Measurements from ENCODE around the gene C5orf52. TPM values are rescaled to one million over a fixed set of nuclear protein-coding genes. Genes with fewer than 3 reads are reported as not detected.
A peak's percentile ranks its signal among the peaks of the same experiment; 100 is the strongest.
"Not testable (repeated sequence)": the region's sequence is repeated elsewhere in the genome, so short reads cannot be mapped to it uniquely, and the experiment has no call there.

The C5orf52 gene
- total RNA-seq, 1 donor from 2014 or later: not detected

- H3K27ac Mint-ChIP-seq (ENCODE audit: unreplicated experiment): no peak overlapping the region
- no peaks in the 10 kb centered on the region for H3K36me3 Mint-ChIP-seq (ENCODE audit: low read depth, unreplicated experiment)
- no peaks in the 10 kb centered on the region for H3K27me3 Mint-ChIP-seq (ENCODE audit: unreplicated experiment)
- H3K9me3 Mint-ChIP-seq (ENCODE audit: unreplicated experiment): no peaks in the 10 kb centered on the region
- no peak for DNase-seq (ENCODE audit: low spot score)
- TF ChIP-seq CTCF (IDR thresholded peaks at IDR 0.05; ENCODE audit: unreplicated experiment): no peak
- H3K4me3 Mint-ChIP-seq (ENCODE audit: unreplicated experiment): no peak overlapping the region
- H3K4me1 Mint-ChIP-seq (ENCODE audit: unreplicated experiment): peaks cover 3% of the 10 kb centered on the region
Observed at GRCh38 chr5:157714596-157714864, 43.2 kb downstream of the C5orf52 start.

GRCh38 chr5:157718519-157718918, 47.2 kb downstream of the C5orf52 start:
- Mint-ChIP-seq H3K27ac (ENCODE audit: unreplicated experiment) (no peak overlapping the region), H3K36me3 (ENCODE audit: low read depth, unreplicated experiment) (no peaks in the 10 kb centered on the region), H3K27me3 (ENCODE audit: unreplicated experiment) (peaks cover 3% of the 10 kb centered on the region), H3K4me3 (ENCODE audit: unreplicated experiment) (no peak overlapping the region), H3K4me1 (ENCODE audit: unreplicated experiment) (peaks cover 3% of the 10 kb centered on the region), H3K9me3 (ENCODE audit: unreplicated experiment) (no peaks in the 10 kb centered on the region)
- DNase-seq (ENCODE audit: low spot score): peak; percentile 7
- TF ChIP-seq CTCF (IDR thresholded peaks at IDR 0.05; ENCODE audit: unreplicated experiment): peak; percentile 57

- no peak for TF ChIP-seq CTCF (IDR thresholded peaks at IDR 0.05; ENCODE audit: unreplicated experiment)
- Mint-ChIP-seq H3K36me3 (ENCODE audit: low read depth, unreplicated experiment) (no peaks in the 10 kb centered on the region), H3K9me3 (ENCODE audit: unreplicated experiment) (no peaks in the 10 kb centered on the region)
Observed at GRCh38 chr5:157719245-157719644, 47.9 kb downstream of the C5orf52 start.

GRCh38 chr5:157721159-157721558, 49.8 kb downstream of the C5orf52 start:
- Mint-ChIP-seq H3K4me1 (ENCODE audit: unreplicated experiment) (peaks cover 3% of the 10 kb centered on the region), H3K27me3 (ENCODE audit: unreplicated experiment) (peaks cover 3% of the 10 kb centered on the region), H3K4me3 (ENCODE audit: unreplicated experiment) (no peak overlapping the region), H3K27ac (ENCODE audit: unreplicated experiment) (no peak overlapping the region), H3K9me3 (ENCODE audit: unreplicated experiment) (no peaks in the 10 kb centered on the region), H3K36me3 (ENCODE audit: low read depth, unreplicated experiment) (no peaks in the 10 kb centered on the region)
- no peak for TF ChIP-seq CTCF (IDR thresholded peaks at IDR 0.05; ENCODE audit: unreplicated experiment)
- DNase-seq (ENCODE audit: low spot score): no peak

More at GRCh38 chr5:157719245-157719644, 47.9 kb downstream of the C5orf52 start:
- no peak overlapping the region for H3K27ac Mint-ChIP-seq (ENCODE audit: unreplicated experiment)
- DNase-seq (ENCODE audit: low spot score): no peak
- no peak overlapping the region for H3K4me3 Mint-ChIP-seq (ENCODE audit: unreplicated experiment)
- H3K27me3 Mint-ChIP-seq (ENCODE audit: unreplicated experiment): peaks cover 3% of the 10 kb centered on the region
- H3K4me1 Mint-ChIP-seq (ENCODE audit: unreplicated experiment): peaks cover 3% of the 10 kb centered on the region

- not testable (repeated sequence) for H3K27me3 Mint-ChIP-seq (ENCODE audit: unreplicated experiment); DNase-seq (ENCODE audit: low spot score); H3K4me1 Mint-ChIP-seq (ENCODE audit: unreplicated experiment); H3K4me3 Mint-ChIP-seq (ENCODE audit: unreplicated experiment); H3K27ac Mint-ChIP-seq (ENCODE audit: unreplicated experiment); H3K36me3 Mint-ChIP-seq (ENCODE audit: low read depth, unreplicated experiment); H3K9me3 Mint-ChIP-seq (ENCODE audit: unreplicated experiment)
Observed at GRCh38 chr5:157722895-157723294, 51.6 kb downstream of the C5orf52 start.

- not testable (repeated sequence) for H3K4me1 Mint-ChIP-seq (ENCODE audit: unreplicated experiment); H3K4me3 Mint-ChIP-seq (ENCODE audit: unreplicated experiment); H3K27ac Mint-ChIP-seq (ENCODE audit: unreplicated experiment); DNase-seq (ENCODE audit: low spot score); H3K36me3 Mint-ChIP-seq (ENCODE audit: low read depth, unreplicated experiment); H3K27me3 Mint-ChIP-seq (ENCODE audit: unreplicated experiment); H3K9me3 Mint-ChIP-seq (ENCODE audit: unreplicated experiment)
Observed at GRCh38 chr5:157726607-157727006, 55.3 kb downstream of the C5orf52 start.

GRCh38 chr5:157727858-157728257, 56.5 kb downstream of the C5orf52 start:
- not testable (repeated sequence) for H3K27me3 Mint-ChIP-seq (ENCODE audit: unreplicated experiment); H3K4me3 Mint-ChIP-seq (ENCODE audit: unreplicated experiment); DNase-seq (ENCODE audit: low spot score); H3K9me3 Mint-ChIP-seq (ENCODE audit: unreplicated experiment); H3K27ac Mint-ChIP-seq (ENCODE audit: unreplicated experiment); H3K36me3 Mint-ChIP-seq (ENCODE audit: low read depth, unreplicated experiment)
- peaks cover 10% of the 10 kb centered on the region for H3K4me1 Mint-ChIP-seq (ENCODE audit: unreplicated experiment)
